Muscle layer of duodenum (tissue), 2 donors: ENCODE data around the gene TMEM94.
"Not testable (repeated sequence)": the region's sequence is repeated elsewhere in the genome, so short reads cannot be mapped to it uniquely, and the experiment has no call there.

Experiments used
- H3K27ac ChIP-seq: one replicate; pipeline ENCODE4 v1.7.0; 2013; ENCODE audit warnings: mild to moderate bottlenecking, low read length
- H3K27me3 ChIP-seq: one replicate; pipeline ENCODE4 v1.7.0; 2013; ENCODE audit warnings: low read depth, mild to moderate bottlenecking, control low read depth, low read length
- H3K36me3 ChIP-seq, 2 donors: one replicate each; pipeline ENCODE4 v1.7.0; 2013; ENCODE audit warnings: low read length in 2 of 2, control low read depth in 1 of 2, mild to moderate bottlenecking in 1 of 2; ENCODE audit not compliant: insufficient read depth in 2 of 2, control insufficient read depth in 1 of 2
- H3K4me1 ChIP-seq, 2 donors: one replicate each; pipeline ENCODE4 v1.7.0; 2013; ENCODE audit warnings: low read length in 2 of 2, mild to moderate bottlenecking in 2 of 2, control low read depth in 1 of 2, moderate library complexity in 1 of 2; ENCODE audit not compliant: insufficient read depth in 2 of 2, control insufficient read depth in 1 of 2
- H3K4me3 ChIP-seq, 2 donors: one replicate each; pipeline ENCODE4 v1.7.0; 2013; ENCODE audit warnings: low read length in 2 of 2, low read depth in 1 of 2, mild to moderate bottlenecking in 1 of 2
- H3K9me3 ChIP-seq, 2 donors: one replicate each; pipeline ENCODE4 v1.7.0; 2013; ENCODE audit warnings: low read length in 2 of 2, control low read depth in 1 of 2, mild to moderate bottlenecking in 1 of 2; ENCODE audit not compliant: control insufficient read depth in 1 of 2
- donor health status: healthy.

Gene TMEM94

GRCh38 chr17:75450270-75450669 lies 6.2 kb upstream of the TMEM94 start:
- no peaks in the 10 kb centered on the region for H3K27me3 ChIP-seq

GRCh38 chr17:75454193-75454592 lies 2.2 kb upstream of the TMEM94 start:
- H3K4me1 ChIP-seq: peaks cover 8 to 22% of the 10 kb centered on the region in 2 donors
- no peaks in the 10 kb centered on the region for H3K27me3 ChIP-seq
- no peak overlapping the region for H3K4me3 ChIP-seq
- no peaks in the 10 kb centered on the region for H3K9me3 ChIP-seq
- no peaks in the 10 kb centered on the region for H3K36me3 ChIP-seq
- no peak overlapping the region for H3K27ac ChIP-seq

More at GRCh38 chr17:75450270-75450669, 6.2 kb upstream of the TMEM94 start:
- Histone ChIP-seq H3K4me3 (no peak overlapping the region), H3K36me3 (no peaks in the 10 kb centered on the region), H3K4me1 (no peaks in the 10 kb centered on the region), H3K27ac (no peak overlapping the region), H3K9me3 (no peaks in the 10 kb centered on the region)

GRCh38 chr17:75454672-75455071 lies 1.8 kb upstream of the TMEM94 start:
- H3K27me3 ChIP-seq, H3K9me3 ChIP-seq, H3K4me3 ChIP-seq, H3K36me3 ChIP-seq, H3K27ac ChIP-seq: not testable (repeated sequence)
- H3K4me1 ChIP-seq: peaks cover 13 to 22% of the 10 kb centered on the region in 2 donors

GRCh38 chr17:75456039-75456416 lies 407 bp upstream of the TMEM94 start:
- H3K27me3 ChIP-seq: no peaks in the 10 kb centered on the region
- H3K4me1 ChIP-seq: peaks cover 17 to 22% of the 10 kb centered on the region in 2 donors
- H3K36me3 ChIP-seq: no peaks in the 10 kb centered on the region
- H3K4me3 ChIP-seq: peak overlapping the region; percentile 94 to 99
- H3K9me3 ChIP-seq: no peaks in the 10 kb centered on the region
- H3K27ac ChIP-seq: peak overlapping the region; percentile 95

- Histone ChIP-seq H3K4me1 (peaks cover 17 to 22% of the 10 kb centered on the region in 2 donors), H3K4me3 (peak overlapping the region; percentile 94 to 99), H3K27me3 (no peaks in the 10 kb centered on the region), H3K27ac (peak overlapping the region; percentile 95), H3K9me3 (no peaks in the 10 kb centered on the region), H3K36me3 (no peaks in the 10 kb centered on the region)
Measured at GRCh38 chr17:75457047-75457654, 716 bp downstream of the TMEM94 start.

GRCh38 chr17:75459246-75459589 lies 2.8 kb downstream of the TMEM94 start:
- H3K9me3 ChIP-seq: no peaks in the 10 kb centered on the region
- H3K4me3 ChIP-seq: no peak overlapping the region
- peaks cover 17 to 22% of the 10 kb centered on the region in 2 donors for H3K4me1 ChIP-seq
- no peaks in the 10 kb centered on the region for H3K27me3 ChIP-seq
- no peaks in the 10 kb centered on the region for H3K36me3 ChIP-seq
- peak overlapping the region; percentile 26 for H3K27ac ChIP-seq

- Histone ChIP-seq H3K27ac (peak overlapping the region; percentile 26), H3K27me3 (no peaks in the 10 kb centered on the region), H3K36me3 (no peaks in the 10 kb centered on the region), H3K4me1 (peaks cover 17 to 22% of the 10 kb centered on the region in 2 donors), H3K4me3 (no peak overlapping the region), H3K9me3 (no peaks in the 10 kb centered on the region)
Measured at GRCh38 chr17:75459590-75460267, 3.3 kb downstream of the TMEM94 start.

- Histone ChIP-seq H3K36me3 (no peaks in the 10 kb centered on the region), H3K4me1 (peaks cover 17 to 22% of the 10 kb centered on the region in 2 donors), H3K27ac (peak overlapping the region; percentile 26), H3K9me3 (no peaks in the 10 kb centered on the region), H3K4me3 (no peak overlapping the region), H3K27me3 (no peaks in the 10 kb centered on the region)
Measured at GRCh38 chr17:75460295-75460694, 3.9 kb downstream of the TMEM94 start.

- no peak overlapping the region for H3K4me3 ChIP-seq
- no peak overlapping the region for H3K27ac ChIP-seq
- no peaks in the 10 kb centered on the region for H3K27me3 ChIP-seq
- H3K4me1 ChIP-seq: peaks cover 0 to 9% of the 10 kb centered on the region in 2 donors
- H3K9me3 ChIP-seq: no peaks in the 10 kb centered on the region
- no peaks in the 10 kb centered on the region for H3K36me3 ChIP-seq
Measured at GRCh38 chr17:75463603-75464002, 7.2 kb downstream of the TMEM94 start.

- Histone ChIP-seq H3K9me3 (no peaks in the 10 kb centered on the region), H3K27ac (no peak overlapping the region), H3K36me3 (no peaks in the 10 kb centered on the region), H3K4me1 (peaks cover under 1 to 3% of the 10 kb centered on the region in 2 donors), H3K4me3 (no peak overlapping the region), H3K27me3 (no peaks in the 10 kb centered on the region)
Measured at GRCh38 chr17:75465039-75465438, 8.6 kb downstream of the TMEM94 start.

- peaks cover 0 to 3% of the 10 kb centered on the region in 2 donors for H3K4me1 ChIP-seq
- H3K9me3 ChIP-seq: no peaks in the 10 kb centered on the region
- H3K4me3 ChIP-seq: no peak overlapping the region
- peaks cover 8 to 14% of the 10 kb centered on the region in 2 donors for H3K36me3 ChIP-seq
- H3K27ac ChIP-seq: no peak overlapping the region
- H3K27me3 ChIP-seq: no peaks in the 10 kb centered on the region
Measured at GRCh38 chr17:75468291-75468754, 11.9 kb downstream of the TMEM94 start.
